ENCODE data around the gene RBM11. TPM values are rescaled to one million over a fixed set of nuclear protein-coding genes. Genes with fewer than 3 reads are reported as not detected.

RBM11 gene
- total RNA-seq, 1 experiment from 2014 or later = 4.5 TPM

DNA sequence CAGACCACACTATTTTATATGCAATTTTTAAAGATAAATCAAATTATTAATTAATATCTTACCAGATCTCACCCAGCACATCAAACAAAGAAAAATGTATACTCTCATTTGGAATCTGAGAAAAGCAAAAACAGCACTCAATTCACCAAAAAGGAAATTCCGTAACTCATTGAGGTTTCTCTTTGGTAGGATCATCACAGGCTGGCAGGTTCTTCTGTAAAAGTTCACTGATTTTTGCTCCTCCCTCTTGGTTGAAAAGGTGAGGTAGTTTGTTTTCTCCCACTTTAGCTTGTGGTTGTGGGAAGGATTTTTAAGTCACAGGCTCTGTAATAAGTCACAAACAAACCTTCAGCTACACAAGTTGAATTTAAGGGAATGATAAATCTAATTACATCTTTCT lies 5.2 kb upstream of the RBM11 start, which contains the start of gene LIPI:
Gene LIPI, minus strand, starts transcription at position 218 of the 400 bp plus-strand sequence. Its CDS starts 110 bp downstream, at position 108.
- Histone ChIP-seq H4K20me1 (ENCODE audit: insufficient read depth) (no peaks in the 10 kb centered on the region), H3K36me3 (ENCODE audit: low read depth) (no peaks in the 10 kb centered on the region), H3K4me3 (no peak within 1 kb of the TSS), H3K9me2 (ENCODE audit: insufficient read depth) (no peaks in the 10 kb centered on the region), H3K27me3 (ENCODE audit: insufficient read depth, low read depth) (no peaks in the 10 kb centered on the region), H3F3A (ENCODE audit: insufficient read depth, low read depth) (no peaks in the 10 kb centered on the region), H3K27ac (no peak within 1 kb of the TSS), H3K4me1 (replicated peaks; ENCODE audit: insufficient read depth) (no peaks in the 10 kb centered on the region), H3K79me2 (ENCODE audit: low read depth) (no peaks in the 10 kb centered on the region), H3K4me2 (no peak within 1 kb of the TSS), H3K9me3 (ENCODE audit: insufficient read depth, low read depth) (no peaks in the 10 kb centered on the region), H2AFZ (no peak within 1 kb of the TSS)
- intact Hi-C loops (cut with micrococcal nuclease; ENCODE audit: unreplicated experiment) = no loop called here
- DNase-seq = no peak
- no TSS peak for BruUV-seq (replicated peaks)
- CTCF ChIA-PET = no interaction called here
- TF ChIP-seq, protein P1, sequence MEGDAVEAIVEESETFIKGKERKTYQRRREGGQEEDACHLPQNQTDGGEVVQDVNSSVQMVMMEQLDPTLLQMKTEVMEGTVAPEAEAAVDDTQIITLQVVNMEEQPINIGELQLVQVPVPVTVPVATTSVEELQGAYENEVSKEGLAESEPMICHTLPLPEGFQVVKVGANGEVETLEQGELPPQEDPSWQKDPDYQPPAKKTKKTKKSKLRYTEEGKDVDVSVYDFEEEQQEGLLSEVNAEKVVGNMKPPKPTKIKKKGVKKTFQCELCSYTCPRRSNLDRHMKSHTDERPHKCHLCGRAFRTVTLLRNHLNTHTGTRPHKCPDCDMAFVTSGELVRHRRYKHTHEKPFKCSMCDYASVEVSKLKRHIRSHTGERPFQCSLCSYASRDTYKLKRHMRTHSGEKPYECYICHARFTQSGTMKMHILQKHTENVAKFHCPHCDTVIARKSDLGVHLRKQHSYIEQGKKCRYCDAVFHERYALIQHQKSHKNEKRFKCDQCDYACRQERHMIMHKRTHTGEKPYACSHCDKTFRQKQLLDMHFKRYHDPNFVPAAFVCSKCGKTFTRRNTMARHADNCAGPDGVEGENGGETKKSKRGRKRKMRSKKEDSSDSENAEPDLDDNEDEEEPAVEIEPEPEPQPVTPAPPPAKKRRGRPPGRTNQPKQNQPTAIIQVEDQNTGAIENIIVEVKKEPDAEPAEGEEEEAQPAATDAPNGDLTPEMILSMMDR (conservative IDR thresholded peaks at IDR 0.05) = no peak
- no peak for TF ChIP-seq EZH2 (IDR thresholded peaks at IDR 0.05; ENCODE audit: low read depth)
- POLR2A ChIA-PET (ENCODE audit: unreplicated experiment) = no interaction called here

DNA sequence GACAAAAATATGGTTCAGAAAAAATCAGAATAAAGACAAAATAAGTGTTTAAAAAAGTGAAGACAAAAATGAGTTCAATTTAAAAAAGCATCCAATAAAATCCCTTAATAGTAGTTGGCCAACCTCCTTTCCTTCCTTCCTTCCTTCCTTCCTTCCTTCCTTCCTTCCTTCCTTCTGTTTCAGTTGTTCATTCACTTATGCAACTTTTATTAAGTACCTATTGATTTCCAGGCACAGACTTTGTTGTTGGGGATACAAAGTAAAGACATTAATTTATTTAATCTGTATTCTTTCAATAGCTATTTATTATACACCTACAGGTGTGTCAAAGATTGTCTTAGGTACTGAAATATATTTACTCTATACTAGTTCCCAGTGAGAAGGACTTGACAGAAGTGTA lies 2.8 kb upstream of the RBM11 start:
- Histone ChIP-seq H3F3A (ENCODE audit: insufficient read depth, low read depth) (no peaks in the 10 kb centered on the region), H2AFZ (no peak overlapping the region), H3K9me2 (ENCODE audit: insufficient read depth) (no peaks in the 10 kb centered on the region; the same call in 1 of the 2 replicates), H3K9me3 (ENCODE audit: insufficient read depth, low read depth) (no peaks in the 10 kb centered on the region), H3K27ac (no peak overlapping the region), H3K4me3 (no peak overlapping the region), H3K36me3 (ENCODE audit: low read depth) (no peaks in the 10 kb centered on the region), H3K27me3 (ENCODE audit: insufficient read depth, low read depth) (no peaks in the 10 kb centered on the region), H3K79me2 (ENCODE audit: low read depth) (no peaks in the 10 kb centered on the region), H3K4me1 (replicated peaks; ENCODE audit: insufficient read depth) (no peaks in the 10 kb centered on the region), H4K20me1 (ENCODE audit: insufficient read depth) (no peaks in the 10 kb centered on the region), H3K4me2 (no peak overlapping the region)
- BruUV-seq (replicated peaks) = no TSS peak
- intact Hi-C loops (cut with micrococcal nuclease; ENCODE audit: unreplicated experiment) = no loop called here
- ChIA-PET CTCF (no interaction called here), POLR2A (ENCODE audit: unreplicated experiment) (no interaction called here)
- DNase-seq = no peak
- no peak for TF ChIP-seq EZH2 (IDR thresholded peaks at IDR 0.05; ENCODE audit: low read depth)
- TF ChIP-seq, protein P1 (conservative IDR thresholded peaks at IDR 0.05) = no peak

DNA sequence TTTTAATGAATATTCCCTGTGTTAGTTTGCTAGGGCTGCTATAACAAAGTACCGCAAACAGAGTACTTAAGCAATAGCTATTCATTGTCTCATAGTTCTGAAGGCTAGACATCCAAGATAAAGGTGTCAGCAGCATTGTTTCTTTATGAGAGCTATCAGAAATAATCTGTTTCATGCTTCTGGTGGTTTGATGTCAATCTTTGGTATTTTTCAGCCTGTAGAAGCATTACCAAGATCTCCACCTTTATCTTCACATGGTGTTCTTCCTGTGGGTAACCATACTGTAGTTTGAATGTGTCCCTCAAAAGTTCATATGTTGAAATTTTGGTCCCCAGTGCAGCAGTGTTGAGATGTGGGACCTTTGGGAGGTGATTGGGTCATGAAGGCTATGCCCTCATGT lies 7.4 kb downstream of the RBM11 start:
- POLR2A ChIA-PET (ENCODE audit: unreplicated experiment) = no interaction called here
- intact Hi-C loops (cut with micrococcal nuclease; ENCODE audit: unreplicated experiment) = no loop called here

More for the DNA sequence above, 7.4 kb downstream of the RBM11 start:
- Histone ChIP-seq H3K4me2 (no peak overlapping the region), H2AFZ (no peak overlapping the region), H3K9me3 (ENCODE audit: insufficient read depth, low read depth) (no peaks in the 10 kb centered on the region), H3K9me2 (ENCODE audit: insufficient read depth) (no peaks in the 10 kb centered on the region), H3K4me1 (replicated peaks; ENCODE audit: insufficient read depth) (no peaks in the 10 kb centered on the region), H3K79me2 (ENCODE audit: low read depth) (no peaks in the 10 kb centered on the region), H3K27ac (no peak overlapping the region), H3K27me3 (ENCODE audit: insufficient read depth, low read depth) (no peaks in the 10 kb centered on the region), H3F3A (ENCODE audit: insufficient read depth, low read depth) (no peaks in the 10 kb centered on the region), H4K20me1 (ENCODE audit: insufficient read depth) (no peaks in the 10 kb centered on the region), H3K36me3 (ENCODE audit: low read depth) (no peaks in the 10 kb centered on the region), H3K4me3 (no peak overlapping the region)
- no peak for TF ChIP-seq EZH2 (IDR thresholded peaks at IDR 0.05; ENCODE audit: low read depth)
- TF ChIP-seq, protein P1 (conservative IDR thresholded peaks at IDR 0.05) = no peak
- no TSS peak for BruUV-seq (replicated peaks)
- CTCF ChIA-PET = no interaction called here
- DNase-seq = no peak

All from PC-9 (cell line).